GM21737 (cell line): Measurements from ENCODE around the gene ZFP62.

Experiments used
- ATAC-seq: cut with Tn5 transposase; IDR thresholded peaks from one replicate; pipeline ENCODE4 v1.9.1; 2021; ENCODE audit warnings: mild to moderate bottlenecking, moderate library complexity; ENCODE audit not compliant: unreplicated experiment

Gene ZFP62

DNA sequence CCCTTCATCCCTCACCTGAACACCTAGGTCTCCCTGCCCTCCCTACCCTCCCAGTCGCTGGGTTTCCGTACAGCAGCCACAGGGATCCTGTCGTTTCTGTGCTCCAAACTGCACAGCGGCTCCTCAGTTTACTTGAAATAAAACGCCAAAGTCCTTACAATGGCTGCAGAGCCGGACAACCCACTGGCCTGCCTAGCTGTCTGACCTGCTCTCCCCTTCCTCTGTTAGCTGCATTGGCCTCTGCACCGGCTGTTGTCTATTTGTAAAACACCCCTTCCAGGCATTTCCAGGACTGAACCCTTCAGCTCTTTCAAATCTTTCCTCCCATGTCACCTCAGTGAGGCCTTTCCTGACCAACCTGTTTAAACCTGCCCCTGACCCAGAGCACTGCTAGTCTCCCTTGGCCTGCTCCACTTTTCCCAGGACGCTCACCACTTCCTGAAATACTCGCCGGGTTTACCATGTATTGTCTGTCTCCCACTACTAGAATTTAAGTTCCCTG lies 49.4 kb downstream of the ZFP62 start:
- no peak for ATAC-seq

DNA sequence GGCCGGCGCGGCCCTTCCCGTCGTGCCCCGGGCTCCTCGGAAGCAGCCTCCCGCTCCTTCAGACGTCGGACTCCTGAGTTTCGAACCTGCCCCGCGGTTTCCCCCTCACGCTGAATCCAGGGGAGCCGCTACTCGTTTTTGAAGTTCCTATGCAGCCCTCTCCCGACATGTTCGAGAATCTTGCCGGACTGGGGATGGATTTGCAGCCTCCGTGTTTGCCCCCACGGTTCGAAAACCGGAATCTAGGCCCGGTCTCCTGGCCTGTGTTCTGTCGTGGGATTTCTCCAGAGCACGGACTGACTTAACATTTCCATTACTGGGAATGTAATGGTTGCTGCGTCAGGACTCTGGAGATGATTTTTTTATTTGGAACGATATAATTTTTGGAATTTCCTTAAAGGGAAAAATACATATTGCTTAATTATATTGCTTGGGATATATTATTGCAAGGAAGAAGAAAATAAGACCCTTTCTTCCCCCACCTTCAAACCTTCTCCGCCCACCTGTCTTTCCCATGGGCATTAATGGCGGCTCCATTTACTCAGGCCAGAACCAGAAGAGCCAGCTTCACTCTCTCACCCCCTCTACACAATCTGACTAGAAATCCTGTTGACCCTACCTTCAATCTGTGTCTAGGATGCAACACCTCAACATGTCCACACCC lies 50.0 kb downstream of the ZFP62 start:
- no peak for ATAC-seq

DNA sequence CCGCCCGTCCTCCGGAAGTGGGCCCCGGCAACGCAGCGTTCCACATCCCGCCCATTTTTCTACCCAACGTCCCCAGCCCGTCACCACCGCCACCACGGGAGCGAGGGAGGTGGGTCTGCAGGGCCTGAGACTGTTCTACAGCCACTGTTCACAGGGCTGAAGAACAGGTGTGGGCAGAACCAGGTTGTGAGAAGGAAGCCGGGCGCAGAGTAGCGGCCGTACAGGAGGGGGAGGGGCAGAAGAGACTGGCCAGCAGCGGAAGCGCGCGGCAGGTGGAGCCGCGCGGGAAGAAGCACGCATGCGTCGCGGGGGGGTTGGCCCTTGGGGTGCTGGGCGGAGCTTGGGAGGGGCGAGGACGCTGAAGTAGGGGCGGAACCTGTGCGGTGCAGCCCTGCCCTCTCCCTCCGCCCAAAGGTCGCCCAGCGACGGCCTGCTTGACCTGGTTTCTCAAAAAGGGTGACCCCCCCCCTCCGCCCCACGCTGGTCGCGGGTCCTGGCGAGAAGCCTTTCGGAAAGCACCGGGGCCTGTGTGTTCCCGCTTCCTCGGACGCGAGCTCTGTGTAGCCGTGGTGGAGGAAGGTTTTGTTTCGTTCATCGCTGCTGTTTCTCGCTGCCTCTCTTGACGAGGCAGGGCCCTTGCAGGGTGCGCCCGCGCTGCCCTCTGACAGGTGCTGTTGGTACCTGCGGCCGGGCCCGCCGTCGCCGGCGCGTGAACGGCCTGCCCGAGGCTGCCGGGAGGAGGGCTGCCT lies 50.7 kb downstream of the ZFP62 start:
- ATAC-seq: peak; percentile 56

DNA sequence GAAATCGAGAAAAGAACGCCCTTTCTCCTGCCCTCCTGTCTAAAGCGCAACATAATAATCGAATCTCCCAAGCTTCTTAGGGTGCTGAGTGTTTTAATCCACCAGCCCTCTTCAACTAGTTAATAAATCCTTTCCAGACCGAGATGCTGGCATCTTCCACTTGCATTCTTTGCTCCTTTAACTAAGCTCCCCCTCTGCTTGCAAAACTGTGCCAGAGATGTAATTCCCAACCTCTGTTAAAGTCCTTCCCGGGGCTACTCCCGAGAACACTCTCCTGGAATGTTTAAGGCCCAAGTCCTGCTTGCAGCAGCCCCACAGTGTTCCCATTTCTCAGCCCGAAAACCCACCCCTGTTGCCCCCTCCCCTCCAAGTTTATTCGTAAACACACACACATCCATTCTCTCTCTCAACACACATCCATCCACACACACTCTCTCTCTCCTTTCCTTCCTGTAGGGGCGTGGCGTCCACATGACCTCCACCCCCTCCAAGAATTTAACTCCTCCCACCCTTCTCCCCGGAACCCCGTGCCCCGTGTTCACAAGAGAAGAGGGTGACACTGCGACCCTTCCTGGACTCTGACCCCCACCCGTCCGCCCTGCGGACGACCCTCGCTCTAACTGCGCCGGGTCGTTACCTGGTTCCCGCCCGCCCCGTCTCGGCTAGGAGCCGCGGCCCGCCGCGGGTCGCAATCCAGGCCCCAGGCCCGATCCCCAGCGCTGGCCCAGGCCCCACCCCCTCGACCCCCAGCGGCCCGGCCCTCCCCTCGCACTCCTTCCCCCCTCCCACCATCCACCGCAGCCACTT lies 51.5 kb downstream of the ZFP62 start:
- ATAC-seq: peak; percentile 55

DNA sequence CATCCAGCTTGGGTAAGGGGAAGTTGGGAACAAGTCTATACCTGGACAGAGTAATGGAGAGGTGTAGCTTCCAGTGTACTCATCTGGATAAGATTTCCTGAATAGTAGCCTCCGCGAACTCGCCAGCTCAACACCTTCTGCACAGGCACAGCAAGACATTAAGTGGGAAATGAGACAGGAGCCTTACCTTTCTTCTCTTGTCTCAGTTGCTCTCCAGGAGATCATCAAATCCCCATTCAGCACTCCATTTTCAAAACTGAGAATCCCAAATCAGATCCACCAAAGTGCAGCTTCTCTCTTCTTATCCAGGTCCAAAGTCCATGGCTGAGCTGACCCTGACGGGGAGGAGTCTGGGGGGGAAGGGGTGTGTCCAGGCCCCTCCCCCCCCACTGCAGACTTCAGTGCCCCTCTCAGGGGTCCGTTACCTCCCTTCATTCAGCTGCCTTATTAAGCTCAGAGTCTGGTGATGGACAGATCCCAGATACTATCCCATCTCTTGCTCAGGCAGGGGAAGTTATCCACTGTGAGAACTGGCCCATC lies 52.5 kb downstream of the ZFP62 start:
- no peak for ATAC-seq

DNA sequence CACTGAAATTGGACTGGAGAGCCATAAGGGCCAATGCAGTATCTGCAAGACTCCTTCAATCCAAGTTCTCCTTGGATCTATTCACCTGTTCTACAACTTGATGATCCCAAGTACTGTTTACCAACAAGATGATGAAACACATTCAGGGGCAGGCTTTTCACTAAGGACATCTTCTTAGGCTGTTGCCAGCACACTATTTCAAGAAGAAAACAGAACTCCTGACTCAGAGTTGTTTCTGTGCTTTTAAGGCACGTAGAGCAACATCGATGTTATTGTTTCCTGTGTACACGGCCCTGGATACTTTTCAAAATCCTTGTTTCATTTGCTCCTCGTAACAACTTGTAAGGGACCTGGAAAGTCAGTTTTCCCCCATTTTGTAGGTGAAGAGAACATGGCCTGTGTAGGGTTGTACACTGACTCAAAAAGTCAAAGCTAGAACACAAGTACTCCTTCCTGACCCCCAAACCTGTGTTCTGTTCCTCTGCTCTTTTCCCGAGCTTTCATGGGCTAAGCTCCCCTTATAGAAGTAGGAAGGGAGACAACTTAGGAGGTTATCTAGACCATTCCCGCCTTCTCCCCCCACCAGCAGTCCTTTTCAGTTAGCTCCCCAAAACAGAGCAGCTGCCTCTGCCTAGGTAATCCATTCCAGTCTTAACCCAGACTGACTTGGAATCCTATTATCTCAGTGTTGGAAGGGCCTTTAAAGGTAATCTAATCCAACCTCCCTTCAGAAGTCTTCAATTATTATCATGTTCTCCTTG lies 53.2 kb downstream of the ZFP62 start:
- no peak for ATAC-seq

DNA sequence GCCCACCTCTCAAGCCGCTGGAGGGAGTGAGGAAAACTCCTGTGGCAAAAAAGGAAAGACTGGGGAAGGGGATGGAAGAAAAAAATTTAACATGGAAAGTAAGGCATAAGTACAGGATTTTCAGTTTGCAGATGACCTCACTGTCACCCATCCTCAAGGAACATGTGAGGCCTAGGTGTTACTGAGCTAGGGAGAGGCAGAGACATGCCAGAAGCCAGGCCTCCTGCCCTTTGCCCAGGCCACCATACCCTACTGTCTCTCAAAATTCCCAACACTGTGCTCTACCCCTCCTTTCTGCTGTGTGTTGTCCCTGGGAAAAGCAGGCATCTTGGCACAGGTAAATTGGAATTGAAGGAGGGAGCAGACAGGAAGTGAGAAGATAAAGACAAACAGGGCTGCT lies 54.0 kb downstream of the ZFP62 start:
- no peak for ATAC-seq

DNA sequence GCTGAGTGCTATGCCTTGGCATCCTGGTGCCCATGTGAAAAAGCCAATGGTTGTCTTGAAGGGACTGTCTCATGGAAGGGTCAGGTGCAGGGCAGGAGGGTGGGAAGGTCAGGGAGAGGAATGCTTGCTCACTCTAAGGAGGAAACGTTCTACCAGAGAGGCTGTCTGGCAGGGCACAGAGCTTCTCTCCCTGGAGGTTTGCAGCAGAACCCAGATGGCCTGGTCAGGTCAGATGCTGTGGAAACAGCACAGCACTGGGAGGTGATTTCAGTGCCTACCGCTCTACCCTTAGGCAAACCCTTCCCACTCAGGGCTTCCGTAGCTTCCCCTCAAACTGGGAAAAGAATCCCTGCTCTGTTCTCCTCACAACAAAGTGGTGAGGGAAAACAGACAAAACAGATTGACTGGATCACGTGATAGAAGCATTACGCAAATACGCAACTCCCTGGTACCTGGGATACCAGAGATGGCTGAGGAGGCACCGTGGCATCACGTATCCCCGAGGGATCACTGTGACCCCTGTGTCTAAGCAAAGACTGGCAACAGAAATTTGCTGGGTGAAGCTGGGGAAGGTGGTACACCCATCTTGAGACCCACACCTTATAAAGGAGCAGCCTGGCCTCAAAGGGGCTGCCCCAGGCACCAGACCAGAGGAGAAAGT lies 54.6 kb downstream of the ZFP62 start:
- ATAC-seq: no peak

DNA sequence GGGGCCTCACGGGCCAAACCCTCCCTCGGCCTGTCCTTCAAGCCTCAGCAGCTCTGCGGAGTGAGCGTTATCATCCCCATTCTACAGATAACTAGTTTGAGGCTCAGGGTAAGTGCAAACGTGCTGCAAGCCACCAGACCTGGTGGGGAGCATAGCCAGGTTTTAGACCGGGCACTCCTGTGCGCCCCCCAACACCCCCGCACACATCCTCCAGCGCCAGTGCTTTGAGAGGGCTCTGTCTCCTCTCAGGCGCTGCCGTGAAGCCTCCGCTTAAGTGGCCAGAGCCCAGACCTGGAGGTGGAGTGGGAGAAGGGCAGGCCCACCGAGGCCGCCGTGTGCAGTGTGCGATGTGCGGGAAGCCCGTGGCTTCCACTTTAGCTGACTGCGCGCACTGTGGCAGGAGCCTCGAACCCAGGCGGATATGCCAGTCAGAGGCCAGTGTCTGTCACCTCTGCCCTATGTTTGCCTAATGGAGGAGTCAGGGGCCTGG lies 56.9 kb downstream of the ZFP62 start:
- ATAC-seq: no peak

DNA sequence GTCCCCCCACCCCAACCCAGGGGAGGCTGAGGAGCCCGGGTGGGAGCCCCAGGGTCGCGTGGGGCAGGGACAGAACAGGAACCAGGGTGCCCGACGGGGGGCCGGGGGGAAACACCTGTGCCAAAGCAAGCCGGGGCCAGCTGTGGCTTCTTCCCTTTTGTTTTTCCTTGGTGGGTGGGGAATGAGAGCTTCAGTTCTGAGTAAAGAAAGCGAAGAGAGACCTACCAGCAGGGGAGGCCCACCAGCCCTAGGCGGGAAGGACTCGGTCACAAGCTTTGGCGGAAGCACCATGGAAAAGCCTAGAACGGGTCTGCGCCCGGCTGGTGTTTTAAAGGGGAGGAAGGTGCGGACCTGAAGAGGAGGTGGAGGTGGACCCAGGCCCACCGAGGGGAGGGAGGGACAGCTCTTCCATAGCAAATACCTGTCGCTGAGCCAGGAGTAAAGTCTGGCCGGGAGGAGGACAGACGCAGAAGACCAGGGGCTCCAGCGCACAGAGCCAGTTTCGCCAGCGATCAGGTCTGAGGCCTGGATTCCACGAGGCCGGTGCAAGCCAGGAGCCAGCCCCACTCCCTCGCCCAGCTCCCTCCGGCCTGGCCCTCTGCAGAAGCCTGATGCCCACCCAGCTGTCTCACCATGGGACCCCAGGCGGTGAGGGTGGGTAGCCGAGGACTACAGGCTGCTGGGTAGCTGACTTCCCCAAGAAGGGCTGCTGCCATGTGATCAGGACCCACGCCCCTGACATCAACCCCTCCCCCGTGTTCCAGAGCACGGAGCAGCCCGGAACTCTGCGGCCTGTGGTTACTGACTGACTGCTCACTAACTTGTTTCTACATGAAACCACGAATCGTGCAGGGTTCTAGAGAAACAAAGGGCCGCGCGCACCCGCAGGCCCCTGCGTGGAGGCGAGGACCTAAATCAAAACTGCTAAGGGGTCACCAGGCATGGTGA lies 57.6 kb downstream of the ZFP62 start:
- peak; percentile 51 for ATAC-seq

DNA sequence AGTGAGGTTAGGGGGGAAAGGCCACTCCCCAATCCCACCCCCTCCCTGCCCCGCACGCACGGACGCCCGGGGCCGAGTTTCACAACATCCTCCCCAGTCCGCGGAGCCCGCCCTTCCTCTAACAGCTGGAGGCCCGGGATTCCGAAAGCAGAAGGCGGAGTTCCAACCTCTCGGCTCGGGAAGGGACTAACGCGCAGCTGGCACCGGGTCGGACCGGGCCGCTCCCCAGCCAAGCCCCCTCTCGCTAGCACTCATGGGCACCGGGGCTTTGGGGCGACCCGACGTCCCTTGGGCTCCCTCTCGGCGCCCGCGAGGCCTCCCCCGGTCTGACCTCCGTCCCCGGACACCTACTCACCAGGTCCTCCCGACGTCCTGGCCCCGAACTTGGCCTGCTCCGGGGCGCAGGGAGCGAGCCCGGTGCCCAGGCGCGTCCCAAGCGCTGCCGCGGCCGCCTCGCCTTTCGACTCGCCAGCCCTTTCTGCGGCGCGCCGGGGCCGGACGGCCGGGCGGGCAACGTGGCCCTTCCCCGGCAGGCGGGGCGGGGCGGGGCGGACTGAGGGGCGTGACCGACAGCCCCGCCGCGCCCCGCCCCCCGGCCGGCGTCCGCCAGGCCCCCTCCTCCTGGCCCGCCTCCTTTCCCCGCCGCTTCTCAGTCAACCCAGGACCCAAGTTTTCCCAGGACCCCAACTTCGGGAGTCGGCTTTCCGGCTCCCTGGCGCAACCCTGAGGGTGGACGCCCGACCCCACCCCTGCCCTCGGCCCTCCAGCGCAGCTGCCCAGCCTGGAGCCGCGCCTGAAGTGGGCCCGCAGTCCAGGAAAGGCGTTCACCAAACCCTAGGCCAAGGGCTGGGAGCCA lies 58.5 kb downstream of the ZFP62 start, which contains the start of gene MGAT1:
Gene MGAT1, minus strand, starts transcription at position 482 of the 856 bp plus-strand sequence. CDS start 9,835 bp downstream, outside the sequence.
- ATAC-seq: peak; percentile 45

DNA sequence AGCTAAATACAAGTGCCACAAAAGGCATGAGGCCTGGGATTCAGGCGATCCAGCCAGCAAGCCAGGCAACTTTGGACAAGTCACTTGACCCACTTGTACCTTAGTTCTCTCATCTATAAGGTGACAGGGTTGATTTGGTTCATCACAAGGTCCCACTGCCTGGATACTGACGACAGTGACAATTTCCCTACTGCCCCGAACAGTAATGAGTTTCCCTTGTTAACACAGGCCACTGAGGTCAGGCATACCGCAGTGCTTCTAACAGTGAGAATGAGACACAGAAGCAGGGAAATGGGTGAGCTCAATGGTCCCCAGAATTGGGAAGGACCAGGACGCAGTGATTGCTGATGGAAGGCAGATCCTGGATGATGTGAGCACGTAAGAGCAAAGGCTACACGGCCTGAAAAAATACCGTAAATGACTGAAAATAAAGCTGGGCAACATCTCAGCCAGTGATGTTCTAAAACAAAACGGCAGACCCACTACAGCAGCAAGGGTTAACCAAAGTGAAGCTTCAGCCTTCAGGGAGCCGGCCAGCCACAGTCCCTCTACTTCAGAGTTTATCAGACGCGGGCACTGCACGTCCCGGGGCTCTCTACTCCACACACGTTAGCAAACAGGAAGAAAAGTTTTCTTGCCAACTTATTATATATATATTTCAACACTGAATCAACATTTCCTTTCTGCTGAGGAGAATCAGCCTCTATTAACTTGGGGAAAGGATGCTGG lies 59.3 kb downstream of the ZFP62 start:
- no peak for ATAC-seq

DNA sequence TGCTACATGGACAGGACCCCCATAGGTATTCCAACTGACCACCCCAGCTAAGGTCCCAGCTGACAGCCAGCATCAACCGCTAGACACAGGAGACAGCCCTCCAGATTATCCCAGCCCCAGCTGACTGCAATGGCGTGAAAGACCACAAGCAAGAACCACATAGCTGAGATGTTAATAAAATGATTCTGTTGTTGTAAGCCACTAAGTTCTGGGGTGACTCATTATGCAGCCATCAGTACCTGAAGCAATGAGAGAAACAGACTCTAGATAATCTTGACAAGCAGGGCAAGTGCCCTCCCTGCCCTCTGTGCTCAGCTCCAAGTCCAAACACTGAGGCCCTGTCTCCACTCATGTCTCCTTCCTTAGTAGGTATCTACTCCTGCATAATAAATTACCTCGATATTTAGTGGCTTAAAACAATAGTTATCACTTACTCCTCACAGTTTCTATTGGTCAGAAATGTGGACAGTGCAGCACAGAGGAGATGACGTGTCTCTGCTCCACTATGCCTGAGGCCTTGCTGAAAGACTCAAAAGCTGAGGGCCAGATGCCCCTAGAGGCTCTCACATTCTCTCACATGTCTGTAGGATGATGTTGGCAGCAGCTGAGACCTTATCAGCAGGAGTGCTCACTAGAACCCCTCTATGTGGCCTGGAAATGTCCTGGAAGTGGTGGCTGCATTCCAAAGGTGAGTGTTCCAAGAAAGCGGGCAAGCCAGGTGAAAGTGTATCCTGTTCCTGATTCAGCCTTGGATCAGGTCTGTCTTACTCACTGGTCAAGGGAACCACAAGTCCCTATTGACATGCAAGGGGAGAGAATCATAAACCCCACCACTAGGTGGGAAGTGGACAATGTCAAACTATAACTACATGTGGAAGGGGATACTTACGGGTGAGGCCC lies 60.9 kb downstream of the ZFP62 start:
- no peak for ATAC-seq

DNA sequence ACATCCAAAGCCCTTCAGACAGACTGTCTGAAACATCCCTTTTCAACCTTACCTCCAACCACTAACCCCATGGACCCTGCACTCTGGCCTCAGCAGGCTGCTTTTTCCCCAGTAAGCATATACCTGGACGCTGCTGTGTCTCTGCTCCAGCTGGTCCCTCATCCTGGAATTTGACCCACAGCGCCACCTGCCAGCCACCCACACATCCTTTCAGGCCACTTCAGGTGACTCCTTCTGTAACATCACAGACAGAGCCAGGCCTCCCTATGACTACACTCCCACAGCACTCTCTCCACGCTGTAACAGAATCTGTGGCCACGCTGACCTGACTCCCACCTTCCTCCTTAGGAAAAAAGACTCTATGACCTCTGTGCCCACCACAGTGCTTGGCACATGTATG lies 61.9 kb downstream of the ZFP62 start:
- no peak for ATAC-seq

DNA sequence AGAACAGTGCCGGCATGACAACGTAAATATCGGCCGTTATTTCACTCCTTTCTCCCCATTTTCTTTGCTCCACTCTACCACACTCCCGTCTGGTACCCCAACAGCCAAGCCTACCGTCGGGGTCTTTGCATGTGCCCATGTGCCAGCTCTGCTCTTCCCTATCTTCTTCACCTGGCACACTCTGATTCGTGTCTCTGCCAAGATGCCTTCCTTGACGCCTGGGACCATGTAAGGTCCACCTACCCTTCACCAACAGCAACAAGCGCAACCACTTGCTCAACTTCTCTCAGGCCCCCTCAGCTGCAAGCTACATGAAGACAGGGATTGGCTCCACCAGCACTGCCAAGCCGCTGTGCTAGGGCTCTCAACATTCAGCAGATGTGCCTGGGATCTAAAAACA lies 62.9 kb downstream of the ZFP62 start:
- no peak for ATAC-seq
